ENCODE results near the gene WBP4.

WBP4 gene, protein sequence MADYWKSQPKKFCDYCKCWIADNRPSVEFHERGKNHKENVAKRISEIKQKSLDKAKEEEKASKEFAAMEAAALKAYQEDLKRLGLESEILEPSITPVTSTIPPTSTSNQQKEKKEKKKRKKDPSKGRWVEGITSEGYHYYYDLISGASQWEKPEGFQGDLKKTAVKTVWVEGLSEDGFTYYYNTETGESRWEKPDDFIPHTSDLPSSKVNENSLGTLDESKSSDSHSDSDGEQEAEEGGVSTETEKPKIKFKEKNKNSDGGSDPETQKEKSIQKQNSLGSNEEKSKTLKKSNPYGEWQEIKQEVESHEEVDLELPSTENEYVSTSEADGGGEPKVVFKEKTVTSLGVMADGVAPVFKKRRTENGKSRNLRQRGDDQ

DNA sequence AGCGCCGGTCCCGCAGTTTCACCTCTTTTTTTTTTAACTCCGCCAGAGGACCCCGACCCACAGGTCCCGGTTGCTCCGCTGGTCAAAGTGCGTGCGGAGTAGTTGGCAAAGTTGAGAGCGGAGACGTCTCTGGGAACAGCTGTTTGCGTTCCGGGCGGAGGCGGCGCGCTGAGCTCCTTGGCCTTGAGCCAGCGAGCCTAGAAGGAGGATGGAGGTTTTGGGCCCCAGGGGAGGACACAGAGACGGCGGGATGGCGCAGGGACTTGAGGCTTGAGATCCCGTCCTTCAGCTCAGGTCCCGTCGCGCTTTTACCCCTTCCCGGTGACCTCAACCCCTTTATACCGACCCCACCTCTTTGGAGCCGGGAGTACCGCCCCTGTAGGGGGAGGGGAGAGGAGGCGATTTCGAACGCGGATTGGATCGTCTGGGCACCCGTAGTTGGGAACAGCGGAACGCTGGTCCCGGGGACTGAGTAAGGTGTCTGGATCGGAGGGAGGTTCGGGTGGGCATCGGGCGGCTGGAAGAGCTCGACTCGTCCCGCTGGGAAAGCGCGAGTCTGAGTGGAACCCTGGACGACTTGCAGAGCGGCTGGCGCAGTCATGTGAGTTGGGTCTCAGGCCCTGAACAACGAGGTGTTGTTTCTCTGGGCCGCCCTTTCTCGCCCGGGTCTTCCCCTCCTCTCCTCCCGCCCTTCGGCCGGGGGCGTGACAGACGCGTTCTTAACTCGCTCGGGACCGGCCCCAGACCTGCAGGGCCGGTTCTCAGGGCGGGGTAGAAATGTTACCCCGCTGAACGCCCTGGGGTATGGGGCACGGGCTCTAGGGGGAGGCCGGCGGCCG is at the start of gene WBP4:
WBP4 (plus strand) TSS at position 435 of the 839 bp plus-strand sequence; CDS start at position 600, 165 bp downstream.
- peak within 1 kb of the TSS; percentile 97 for H3K4me3 ChIP-seq (ENCODE audit: low read length)
- no peaks in the 10 kb centered on the region for H3K36me3 ChIP-seq (ENCODE audit: control insufficient read depth, insufficient read depth, low read length)
- peak within 1 kb of the TSS; percentile 98 for H3K27ac ChIP-seq (ENCODE audit: low read depth, low read length)
- no peaks in the 10 kb centered on the region for H3K27me3 ChIP-seq (ENCODE audit: control insufficient read depth, insufficient read depth, low read length)
- peak within 1 kb of the TSS; percentile 99 for H3K9ac ChIP-seq (ENCODE audit: low read length)
- H3K4me1 ChIP-seq (ENCODE audit: control insufficient read depth, insufficient read depth, low read length), result peaks cover 47% of the 10 kb centered on the region

DNA sequence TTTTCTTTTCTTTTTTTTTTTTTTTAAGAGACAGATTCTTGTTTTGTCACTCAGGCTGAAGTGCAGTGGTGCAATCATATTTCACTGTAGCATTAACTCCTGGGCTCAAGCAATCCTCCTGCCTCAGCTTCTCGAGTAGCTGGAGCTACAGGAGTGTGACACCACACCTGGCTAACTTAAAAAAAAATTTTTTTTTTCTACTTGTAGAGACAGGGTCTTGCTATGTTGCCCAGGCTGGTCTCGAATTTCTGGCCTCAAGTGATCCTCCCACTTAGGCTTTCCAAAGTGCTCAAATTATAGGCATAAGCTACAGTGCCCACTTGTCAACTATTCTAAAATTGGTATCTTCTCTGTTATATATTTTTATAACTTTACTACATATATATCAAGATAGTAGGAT is 48.8 kb upstream of the WBP4 start:
- Histone ChIP-seq H3K4me3 (ENCODE audit: low read length) (no peak overlapping the region), H3K27ac (ENCODE audit: low read depth, low read length) (no peak overlapping the region), H3K36me3 (ENCODE audit: control insufficient read depth, insufficient read depth, low read length) (no peaks in the 10 kb centered on the region), H3K4me1 (ENCODE audit: control insufficient read depth, insufficient read depth, low read length) (no peaks in the 10 kb centered on the region), H3K9ac (ENCODE audit: low read length) (no peak overlapping the region), H3K27me3 (ENCODE audit: control insufficient read depth, insufficient read depth, low read length) (no peaks in the 10 kb centered on the region)

DNA sequence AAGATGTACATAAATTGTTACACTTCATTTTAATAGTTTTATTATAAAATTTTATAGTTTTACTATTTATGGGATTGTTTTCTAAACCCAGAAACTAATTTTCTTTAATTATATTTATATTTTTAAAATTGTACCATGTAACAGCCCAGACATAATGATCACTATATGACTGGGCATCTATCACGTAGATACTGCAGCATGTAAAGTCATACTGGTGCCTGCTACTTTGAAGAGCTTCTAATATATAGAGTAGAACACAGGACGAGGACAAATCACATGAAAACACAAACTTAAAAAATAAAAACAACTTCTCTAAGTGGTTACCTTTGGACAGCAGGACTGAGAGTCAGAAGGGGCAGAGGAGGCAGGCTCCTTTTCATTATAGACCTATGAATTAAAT is 47.5 kb upstream of the WBP4 start:
- Histone ChIP-seq H3K36me3 (ENCODE audit: control insufficient read depth, insufficient read depth, low read length) (no peaks in the 10 kb centered on the region), H3K4me3 (ENCODE audit: low read length) (no peak overlapping the region), H3K27ac (ENCODE audit: low read depth, low read length) (no peak overlapping the region), H3K9ac (ENCODE audit: low read length) (no peak overlapping the region), H3K27me3 (ENCODE audit: control insufficient read depth, insufficient read depth, low read length) (no peaks in the 10 kb centered on the region), H3K4me1 (ENCODE audit: control insufficient read depth, insufficient read depth, low read length) (no peaks in the 10 kb centered on the region)

DNA sequence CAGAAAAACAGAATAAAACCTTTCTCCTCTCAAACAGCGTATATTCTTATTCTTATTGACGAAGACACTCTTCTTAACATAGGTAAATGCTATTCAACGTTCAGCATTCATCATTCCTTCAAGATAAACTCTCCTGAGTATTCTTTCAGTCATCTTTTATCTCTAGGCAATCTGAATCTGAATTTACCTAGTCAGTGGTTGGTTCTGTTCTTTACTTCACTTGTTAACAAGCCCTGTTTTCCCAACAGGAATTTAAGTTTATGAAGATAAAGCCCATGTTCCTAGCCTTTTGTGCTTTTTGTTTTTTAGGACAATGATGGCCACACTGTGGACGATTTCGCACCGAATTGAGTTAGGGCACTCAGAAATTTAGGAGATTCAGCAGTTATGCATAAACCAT is 45.4 kb upstream of the WBP4 start:
- no peak overlapping the region for H3K4me3 ChIP-seq (ENCODE audit: low read length)
- no peaks in the 10 kb centered on the region for H3K4me1 ChIP-seq (ENCODE audit: control insufficient read depth, insufficient read depth, low read length)
- H3K27me3 ChIP-seq (ENCODE audit: control insufficient read depth, insufficient read depth, low read length), result no peaks in the 10 kb centered on the region
- no peaks in the 10 kb centered on the region for H3K36me3 ChIP-seq (ENCODE audit: control insufficient read depth, insufficient read depth, low read length)
- no peak overlapping the region for H3K27ac ChIP-seq (ENCODE audit: low read depth, low read length)
- no peak overlapping the region for H3K9ac ChIP-seq (ENCODE audit: low read length)

DNA sequence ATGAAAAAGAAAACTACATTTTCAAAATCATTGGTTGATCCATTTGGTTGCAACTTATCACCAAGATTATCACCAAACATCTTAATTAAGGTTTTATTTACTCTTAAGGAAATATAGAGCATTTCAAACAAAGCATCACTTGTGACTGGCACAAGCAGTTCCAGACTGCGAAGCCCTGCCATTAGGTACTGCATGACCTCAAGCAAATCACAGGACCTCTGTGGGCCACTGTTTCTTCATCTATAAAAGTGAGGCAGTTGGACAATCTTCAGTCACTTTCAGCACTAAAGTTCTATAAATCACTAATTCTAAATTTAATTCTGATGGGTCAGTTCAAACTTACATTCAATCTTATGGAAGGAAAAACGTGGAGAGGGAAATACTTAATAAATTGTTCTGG is 44.1 kb upstream of the WBP4 start:
- no peak overlapping the region for H3K27ac ChIP-seq (ENCODE audit: low read depth, low read length)
- peak overlapping the region; percentile 35 for H3K4me3 ChIP-seq (ENCODE audit: low read length)
- H3K36me3 ChIP-seq (ENCODE audit: control insufficient read depth, insufficient read depth, low read length), result no peaks in the 10 kb centered on the region
- H3K4me1 ChIP-seq (ENCODE audit: control insufficient read depth, insufficient read depth, low read length), result no peaks in the 10 kb centered on the region
- H3K27me3 ChIP-seq (ENCODE audit: control insufficient read depth, insufficient read depth, low read length), result no peaks in the 10 kb centered on the region
- H3K9ac ChIP-seq (ENCODE audit: low read length), result no peak overlapping the region

DNA sequence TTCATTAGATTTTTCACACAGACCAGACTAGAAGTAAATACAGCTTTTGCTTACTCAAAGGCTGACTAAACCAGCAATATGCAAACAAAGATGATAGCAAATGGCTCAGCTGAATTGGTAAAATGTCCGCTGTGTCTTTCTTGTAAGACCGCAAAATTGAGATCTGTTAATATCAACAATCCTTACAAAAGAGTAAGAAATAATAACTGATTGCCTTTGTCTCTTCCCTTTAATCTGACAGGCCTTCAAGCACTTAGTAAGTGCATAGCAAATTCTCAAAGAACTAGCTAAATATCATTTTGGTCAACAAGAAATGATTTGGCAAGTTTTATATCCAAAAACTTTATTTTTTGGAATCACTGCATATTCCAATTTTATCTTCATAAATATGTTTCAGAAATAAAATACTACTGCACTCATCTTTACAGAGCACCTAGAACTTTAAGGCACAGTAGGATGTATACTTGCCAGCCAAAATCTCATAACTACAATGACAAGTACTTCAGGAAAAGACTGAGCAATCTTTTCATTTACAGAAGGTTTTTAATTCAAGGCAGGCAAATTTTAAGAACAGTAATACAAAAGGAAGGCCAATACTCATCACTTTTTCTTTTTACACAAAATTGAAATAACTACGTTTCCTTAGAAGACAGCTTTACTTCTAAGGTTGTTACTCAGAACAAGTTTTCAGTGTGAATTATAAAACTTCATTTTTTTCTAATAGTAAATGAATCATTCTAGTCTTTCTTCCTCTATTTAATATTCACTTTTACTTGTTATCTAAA is 43.3 kb upstream of the WBP4 start:
- Histone ChIP-seq H3K36me3 (ENCODE audit: control insufficient read depth, insufficient read depth, low read length) (no peaks in the 10 kb centered on the region), H3K9ac (ENCODE audit: low read length) (peak overlapping the region; percentile 34), H3K4me3 (ENCODE audit: low read length) (peak overlapping the region; percentile 52), H3K27ac (ENCODE audit: low read depth, low read length) (peak overlapping the region; percentile 28), H3K27me3 (ENCODE audit: control insufficient read depth, insufficient read depth, low read length) (no peaks in the 10 kb centered on the region), H3K4me1 (ENCODE audit: control insufficient read depth, insufficient read depth, low read length) (no peaks in the 10 kb centered on the region)

DNA sequence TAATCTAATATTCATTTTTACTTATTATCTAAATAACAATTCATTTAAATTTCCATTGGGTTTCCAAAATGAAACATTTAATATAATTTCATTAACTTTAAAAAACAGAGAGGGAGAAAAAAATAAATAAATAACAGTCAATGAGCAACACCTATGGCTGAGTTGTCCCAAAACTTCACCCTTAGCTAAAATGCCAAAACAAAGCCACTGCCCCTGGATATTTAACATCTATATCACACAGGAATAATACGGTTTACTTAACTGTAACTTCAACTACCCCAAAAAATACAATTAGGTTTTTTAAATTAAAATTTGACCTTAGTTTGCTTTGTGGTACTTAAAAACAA is 42.7 kb upstream of the WBP4 start:
- Histone ChIP-seq H3K36me3 (ENCODE audit: control insufficient read depth, insufficient read depth, low read length) (no peaks in the 10 kb centered on the region), H3K9ac (ENCODE audit: low read length) (no peak overlapping the region), H3K27ac (ENCODE audit: low read depth, low read length) (no peak overlapping the region), H3K4me3 (ENCODE audit: low read length) (peak overlapping the region; percentile 44), H3K4me1 (ENCODE audit: control insufficient read depth, insufficient read depth, low read length) (no peaks in the 10 kb centered on the region), H3K27me3 (ENCODE audit: control insufficient read depth, insufficient read depth, low read length) (no peaks in the 10 kb centered on the region)

DNA sequence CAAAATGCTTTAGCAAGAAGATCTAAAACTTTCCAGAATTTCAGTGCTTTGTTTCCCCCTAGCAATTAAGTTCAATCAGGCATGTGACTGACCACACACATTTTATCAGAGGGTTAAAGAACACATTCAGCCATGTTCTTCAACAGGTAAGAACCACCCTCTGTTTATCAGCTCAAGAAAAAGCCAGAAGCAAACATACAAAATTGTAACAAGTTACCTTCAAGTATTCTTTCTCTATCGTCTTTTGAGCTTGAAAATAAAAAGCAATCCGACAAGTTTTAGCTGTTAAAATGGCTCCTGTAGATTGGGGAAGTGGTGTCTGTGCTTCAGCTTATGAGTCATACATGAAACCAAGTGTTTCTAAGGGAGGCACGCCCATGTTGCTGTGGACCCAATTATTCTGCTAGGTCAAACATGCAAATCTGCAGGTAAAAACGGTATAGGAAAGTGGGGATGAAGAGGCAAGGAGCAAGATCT is 42.3 kb upstream of the WBP4 start, which contains the start of gene ELF1:
ELF1 (minus strand) TSS at position 306 of the 477 bp plus-strand sequence. CDS start 37,262 bp downstream, outside the sequence.
- Histone ChIP-seq H3K27ac (ENCODE audit: low read depth, low read length) (peak within 1 kb of the TSS; percentile 42), H3K4me3 (ENCODE audit: low read length) (peak within 1 kb of the TSS; percentile 52), H3K27me3 (ENCODE audit: control insufficient read depth, insufficient read depth, low read length) (no peaks in the 10 kb centered on the region), H3K36me3 (ENCODE audit: control insufficient read depth, insufficient read depth, low read length) (no peaks in the 10 kb centered on the region), H3K4me1 (ENCODE audit: control insufficient read depth, insufficient read depth, low read length) (no peaks in the 10 kb centered on the region), H3K9ac (ENCODE audit: low read length) (peak within 1 kb of the TSS; percentile 34)

DNA sequence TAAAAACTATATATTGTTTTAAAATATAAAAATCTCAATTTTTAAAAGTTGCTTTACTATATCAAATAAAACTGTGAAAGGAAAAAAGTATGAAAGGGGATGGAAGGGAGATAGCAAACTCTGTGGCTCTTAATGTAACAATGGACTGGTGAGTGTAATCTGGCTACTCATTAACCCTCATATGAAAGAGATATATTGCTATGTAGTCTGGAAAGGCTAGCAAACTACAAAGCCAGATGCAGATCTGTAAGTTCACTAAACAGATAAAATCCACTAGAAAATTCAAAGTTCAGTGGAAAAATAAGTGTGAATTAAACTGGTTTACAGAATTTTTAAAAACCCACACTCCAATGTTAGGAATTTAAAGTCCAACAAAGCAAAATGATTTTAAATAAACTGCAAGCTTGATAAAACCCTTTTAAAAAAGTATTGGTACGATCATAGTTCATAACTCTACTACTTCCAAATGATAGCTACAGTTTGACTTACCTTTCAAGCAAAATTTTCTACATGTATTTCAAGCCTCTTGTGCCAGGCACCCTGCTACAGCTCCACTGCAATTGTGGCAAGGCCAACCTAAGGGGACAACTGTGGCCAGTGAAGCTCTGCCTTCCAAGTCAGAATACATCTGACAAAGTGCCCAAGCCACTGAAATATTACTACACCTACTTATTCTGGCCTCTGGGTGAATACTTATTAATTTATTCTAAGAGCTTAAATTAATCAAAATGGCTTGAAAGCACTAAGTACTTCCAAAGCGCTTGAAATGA is 41.5 kb upstream of the WBP4 start:
- no peaks in the 10 kb centered on the region for H3K4me1 ChIP-seq (ENCODE audit: control insufficient read depth, insufficient read depth, low read length)
- H3K36me3 ChIP-seq (ENCODE audit: control insufficient read depth, insufficient read depth, low read length), result no peaks in the 10 kb centered on the region
- H3K27me3 ChIP-seq (ENCODE audit: control insufficient read depth, insufficient read depth, low read length), result no peaks in the 10 kb centered on the region
- H3K4me3 ChIP-seq (ENCODE audit: low read length), result peak overlapping the region; percentile 19
- H3K27ac ChIP-seq (ENCODE audit: low read depth, low read length), result no peak overlapping the region
- H3K9ac ChIP-seq (ENCODE audit: low read length), result no peak overlapping the region

DNA sequence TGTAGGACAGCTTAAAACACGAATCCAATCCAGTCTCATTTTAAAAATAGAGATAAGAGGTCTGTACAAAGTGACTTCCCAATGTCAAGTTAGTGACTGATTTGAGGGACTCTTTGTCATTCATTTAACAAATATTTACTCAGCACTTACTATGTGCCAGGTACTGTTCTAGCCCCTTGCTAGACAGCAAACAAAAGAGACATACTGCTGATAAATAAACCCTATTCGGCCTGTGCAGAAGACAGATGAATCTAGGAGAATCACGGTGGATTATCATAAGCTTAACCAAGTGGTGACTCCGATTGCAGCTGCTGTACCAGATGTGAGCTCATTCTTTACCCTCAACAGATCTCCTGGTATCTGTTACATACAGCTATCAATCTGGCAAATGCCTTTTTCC is 35.8 kb upstream of the WBP4 start:
- Histone ChIP-seq H3K27me3 (ENCODE audit: control insufficient read depth, insufficient read depth, low read length) (no peaks in the 10 kb centered on the region), H3K36me3 (ENCODE audit: control insufficient read depth, insufficient read depth, low read length) (no peaks in the 10 kb centered on the region), H3K4me3 (ENCODE audit: low read length) (no peak overlapping the region), H3K27ac (ENCODE audit: low read depth, low read length) (no peak overlapping the region), H3K9ac (ENCODE audit: low read length) (no peak overlapping the region), H3K4me1 (ENCODE audit: control insufficient read depth, insufficient read depth, low read length) (no peaks in the 10 kb centered on the region)

DNA sequence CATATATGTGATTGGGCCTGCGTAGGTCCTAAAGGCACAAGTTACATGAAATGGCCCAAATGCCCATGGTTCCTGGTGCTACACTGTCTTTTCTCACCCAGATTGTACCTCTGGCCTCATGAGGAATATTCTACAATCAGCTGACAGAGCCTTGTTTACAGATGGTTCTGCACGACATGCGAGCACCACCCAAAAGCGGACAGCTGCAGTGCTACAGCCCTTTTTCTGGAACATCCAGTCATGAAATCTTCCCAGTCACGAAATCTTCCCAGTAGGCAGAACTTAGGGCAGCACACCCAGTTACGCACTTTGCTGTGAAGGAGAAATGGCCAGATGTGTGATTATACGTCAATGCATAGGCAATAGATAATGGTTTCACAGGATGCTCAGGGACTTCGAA is 34.5 kb upstream of the WBP4 start:
- Histone ChIP-seq H3K4me1 (ENCODE audit: control insufficient read depth, insufficient read depth, low read length) (no peaks in the 10 kb centered on the region), H3K27ac (ENCODE audit: low read depth, low read length) (no peak overlapping the region), H3K9ac (ENCODE audit: low read length) (no peak overlapping the region), H3K27me3 (ENCODE audit: control insufficient read depth, insufficient read depth, low read length) (no peaks in the 10 kb centered on the region), H3K36me3 (ENCODE audit: control insufficient read depth, insufficient read depth, low read length) (no peaks in the 10 kb centered on the region), H3K4me3 (ENCODE audit: low read length) (no peak overlapping the region)
